BE2C (cell line): Measurements from ENCODE around the gene GNG7.

Experiments used
- DNase-seq: peaks from one replicate; pipeline ENCODE4 v3.0.0-alpha.2; 2020
- H3K27me3 ChIP-seq: fragments of 250-450 bp; sonication (Bioruptor Pico); 2 replicates; pipeline ENCODE4 v1.5.1; 2020; ENCODE audit warnings: mild to moderate bottlenecking
- H3K36me3 ChIP-seq: fragments of 250-450 bp; sonication (Bioruptor Pico); 2 replicates; pipeline ENCODE4 v1.5.1; 2020; ENCODE audit warnings: mild to moderate bottlenecking
- H3K4me1 ChIP-seq: fragments of 250-450 bp; sonication (Bioruptor Pico); 2 replicates; pipeline ENCODE4 v1.5.1; 2020
- H3K4me3 ChIP-seq: 2 replicates; pipeline ENCODE4 v1.5.1; 2011; ENCODE audit warnings: low read depth, low read length
- H3K9me3 ChIP-seq: fragments of 250-450 bp; sonication (Bioruptor Pico); 2 replicates; pipeline ENCODE4 v1.5.1; 2020
- TF ChIP-seq, protein P1 (sequence below): IDR thresholded peaks from 2 replicates; pipeline ENCODE4 v1.5.1; 2012; ENCODE audit warnings: mild to moderate bottlenecking, low read depth, low read length

The GNG7 gene

DNA sequence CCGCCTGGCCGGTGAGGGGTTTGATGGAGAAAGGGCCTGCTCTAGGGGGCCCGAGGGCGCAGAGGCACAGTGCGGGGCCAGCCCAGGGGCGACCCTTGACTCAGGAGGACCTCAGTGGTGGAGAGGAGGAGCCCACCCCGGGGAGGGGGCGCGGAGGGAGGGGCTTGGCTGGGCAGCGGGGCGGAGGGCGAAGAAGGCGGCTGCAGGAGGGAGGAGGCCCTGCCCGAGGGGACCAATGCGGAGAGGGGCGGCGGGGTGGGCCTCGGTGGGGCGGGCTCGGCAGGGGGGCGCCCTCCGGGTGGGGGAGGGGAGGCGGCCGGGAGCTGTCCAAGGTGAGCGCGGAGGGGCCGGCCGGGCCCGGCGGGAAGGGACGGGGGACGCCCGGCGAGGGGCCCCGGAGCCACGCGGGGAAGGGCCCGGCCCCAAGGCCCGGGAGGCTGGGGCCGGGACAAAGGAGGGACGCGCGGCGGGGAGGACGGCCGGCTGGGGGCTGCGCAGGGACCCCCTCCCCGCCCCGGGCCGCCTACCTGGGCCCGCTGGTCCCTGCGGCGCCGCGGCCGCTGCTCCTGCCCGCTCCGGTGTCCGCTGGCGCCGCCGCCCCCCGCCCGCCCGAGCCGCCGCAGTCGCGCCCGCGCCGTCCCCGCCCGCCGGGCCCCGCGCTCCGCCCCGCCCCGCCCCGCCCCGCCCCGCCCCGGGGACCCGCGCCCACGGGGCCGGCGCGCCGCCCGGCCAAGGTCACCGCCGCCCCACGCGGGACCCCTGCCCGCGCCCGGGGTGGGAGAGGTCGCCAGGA lies 18.5 kb upstream of the GNG7 start, which contains the start of gene DIRAS1:
TSS of gene DIRAS1 (minus strand) at position 596 of the 793 bp plus-strand sequence. CDS start 3,566 bp downstream, outside the sequence.
- peak within 1 kb of the TSS; percentile 65 for H3K4me3 ChIP-seq

DNA sequence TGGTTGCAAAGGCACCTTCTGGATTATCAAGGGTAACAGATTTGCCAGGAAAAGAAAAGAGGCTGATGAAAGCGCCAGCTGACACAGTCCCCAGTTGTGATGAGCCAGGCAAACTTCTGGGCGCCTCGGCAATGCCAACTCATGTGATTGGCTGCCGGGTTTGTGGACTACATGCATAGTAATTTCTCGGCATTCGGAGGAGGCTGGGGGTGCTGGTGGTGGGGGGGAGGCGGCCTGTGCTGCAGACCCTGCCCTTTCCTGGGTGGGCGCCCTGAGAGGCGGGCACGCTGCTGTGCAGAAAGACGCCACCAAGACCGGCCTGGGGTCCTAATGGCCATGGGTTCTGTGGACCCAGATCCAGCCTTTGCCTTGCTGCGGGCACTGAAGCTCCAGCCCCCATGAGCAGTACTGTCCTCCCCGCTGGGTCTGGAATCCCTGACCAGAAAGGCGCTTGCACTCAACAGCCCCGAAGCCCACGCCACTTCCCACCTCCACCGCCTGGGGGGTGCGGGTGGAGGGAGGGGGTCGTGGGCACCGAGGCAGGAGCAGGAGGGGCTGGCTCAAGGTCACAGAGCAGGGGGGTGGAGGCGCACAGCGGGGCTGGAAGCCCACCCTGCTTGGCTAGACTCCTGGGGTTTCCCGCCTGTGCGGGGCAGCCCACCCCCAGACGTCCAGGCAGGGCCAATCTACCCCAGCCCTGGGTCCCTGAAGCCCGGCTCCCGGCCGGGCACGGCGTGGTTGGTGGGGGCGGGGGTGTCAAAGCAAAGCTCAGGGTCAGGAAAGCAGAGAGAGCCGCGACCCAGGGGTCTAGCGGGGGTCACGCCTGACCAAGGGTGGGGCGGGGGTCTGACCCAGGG lies 17.7 kb upstream of the GNG7 start:
- Histone ChIP-seq H3K4me1 (peaks cover 8% of the 10 kb centered on the region), H3K36me3 (peaks cover 14% of the 10 kb centered on the region), H3K4me3 (peak overlapping the region; percentile 65), H3K9me3 (0 out of 2 replicates have a peak, but pooled peaks cover 5% of the 10 kb centered on the region), H3K27me3 (no peaks in the 10 kb centered on the region)
- TF ChIP-seq, protein P1, sequence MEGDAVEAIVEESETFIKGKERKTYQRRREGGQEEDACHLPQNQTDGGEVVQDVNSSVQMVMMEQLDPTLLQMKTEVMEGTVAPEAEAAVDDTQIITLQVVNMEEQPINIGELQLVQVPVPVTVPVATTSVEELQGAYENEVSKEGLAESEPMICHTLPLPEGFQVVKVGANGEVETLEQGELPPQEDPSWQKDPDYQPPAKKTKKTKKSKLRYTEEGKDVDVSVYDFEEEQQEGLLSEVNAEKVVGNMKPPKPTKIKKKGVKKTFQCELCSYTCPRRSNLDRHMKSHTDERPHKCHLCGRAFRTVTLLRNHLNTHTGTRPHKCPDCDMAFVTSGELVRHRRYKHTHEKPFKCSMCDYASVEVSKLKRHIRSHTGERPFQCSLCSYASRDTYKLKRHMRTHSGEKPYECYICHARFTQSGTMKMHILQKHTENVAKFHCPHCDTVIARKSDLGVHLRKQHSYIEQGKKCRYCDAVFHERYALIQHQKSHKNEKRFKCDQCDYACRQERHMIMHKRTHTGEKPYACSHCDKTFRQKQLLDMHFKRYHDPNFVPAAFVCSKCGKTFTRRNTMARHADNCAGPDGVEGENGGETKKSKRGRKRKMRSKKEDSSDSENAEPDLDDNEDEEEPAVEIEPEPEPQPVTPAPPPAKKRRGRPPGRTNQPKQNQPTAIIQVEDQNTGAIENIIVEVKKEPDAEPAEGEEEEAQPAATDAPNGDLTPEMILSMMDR, result no peak
- DNase-seq, result no peak

More for the DNA sequence above, 18.5 kb upstream of the GNG7 start, which contains the start of gene DIRAS1:
- Histone ChIP-seq H3K9me3 (0 out of 2 replicates have a peak, but pooled peaks cover under 1% of the 10 kb centered on the region), H3K27me3 (no peaks in the 10 kb centered on the region), H3K36me3 (peaks cover 8% of the 10 kb centered on the region), H3K4me1 (peaks cover 8% of the 10 kb centered on the region)
- DNase-seq, result peak; percentile 54
- TF ChIP-seq, protein P1, result no peak

DNA sequence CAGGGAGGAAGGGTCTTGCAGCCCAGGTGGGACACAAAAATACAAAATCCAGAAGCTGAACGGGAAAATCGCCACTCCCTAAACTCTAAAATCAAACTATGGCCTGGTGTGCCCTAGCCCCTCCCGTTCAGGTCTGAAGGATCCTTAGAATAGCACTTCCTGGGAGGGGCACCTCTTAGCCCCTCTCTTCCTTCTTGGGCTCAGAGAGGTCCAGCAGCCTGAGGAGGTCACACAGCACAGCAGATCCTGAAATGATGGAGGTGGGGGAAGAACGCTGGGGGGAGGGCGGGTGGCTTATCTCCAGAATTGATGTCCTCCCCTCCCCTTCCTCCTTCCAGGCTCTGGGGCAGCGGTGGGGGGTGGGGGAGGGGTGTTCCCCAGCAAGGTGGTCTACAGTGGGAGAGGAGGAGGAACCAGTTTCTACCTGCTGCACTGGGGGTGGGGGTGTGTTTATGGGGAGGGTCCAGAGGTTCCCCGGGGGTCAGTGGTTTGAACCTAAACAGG lies 16.8 kb upstream of the GNG7 start:
- Histone ChIP-seq H3K4me3 (no peak overlapping the region), H3K4me1 (peaks cover 8% of the 10 kb centered on the region), H3K36me3 (peaks cover 14% of the 10 kb centered on the region), H3K27me3 (no peaks in the 10 kb centered on the region), H3K9me3 (0 out of 2 replicates have a peak, but pooled peaks cover 5% of the 10 kb centered on the region)
- TF ChIP-seq, protein P1, result no peak
- DNase-seq, result no peak

DNA sequence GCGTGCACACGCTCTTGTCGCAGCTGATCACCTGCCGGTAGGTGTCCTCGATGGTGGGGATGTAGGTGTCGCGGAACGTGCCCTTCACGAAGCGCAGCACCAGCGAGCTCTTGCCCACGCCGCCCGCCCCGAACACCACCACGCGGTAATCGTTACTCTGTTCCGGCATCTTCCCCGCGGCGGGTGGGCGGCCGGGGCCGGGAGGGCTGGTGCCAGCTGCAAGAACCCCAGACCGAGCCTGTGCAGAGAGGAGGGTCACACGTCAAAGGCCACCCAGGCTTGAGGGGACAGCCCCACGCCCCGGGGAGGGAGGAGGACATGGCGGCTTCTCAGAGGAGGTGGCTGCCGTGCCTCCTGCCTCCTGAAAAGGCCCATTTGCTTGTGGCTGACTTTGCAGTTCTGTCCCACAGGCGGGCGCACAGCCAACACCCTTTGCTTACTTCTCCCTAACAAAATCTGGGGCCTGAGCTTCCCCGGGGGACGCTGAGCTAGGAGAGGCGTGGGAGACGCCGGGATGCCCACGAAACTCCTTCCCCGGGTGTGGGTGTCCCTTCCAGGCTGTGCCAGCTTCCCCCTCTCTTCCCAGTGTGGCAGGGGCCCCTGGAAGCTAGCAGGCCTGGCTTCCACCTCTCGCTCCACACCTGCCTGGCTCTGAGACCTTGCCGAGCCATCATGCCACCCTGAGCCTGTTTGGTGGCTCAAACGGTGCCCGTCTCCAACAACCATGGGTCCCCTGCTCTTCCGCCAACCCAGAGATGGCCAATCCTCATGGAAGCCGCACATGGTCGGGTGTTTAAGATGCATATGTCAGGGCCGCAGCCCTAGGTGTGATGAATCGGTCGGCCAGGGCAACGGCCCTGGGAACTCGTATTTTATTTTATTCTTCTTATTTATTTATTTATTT lies 15.4 kb upstream of the GNG7 start:
- DNase-seq, result no peak
- Histone ChIP-seq H3K9me3 (0 out of 2 replicates have a peak, but pooled peaks cover 5% of the 10 kb centered on the region), H3K27me3 (no peaks in the 10 kb centered on the region), H3K4me1 (peaks cover 2% of the 10 kb centered on the region), H3K36me3 (peaks cover 14% of the 10 kb centered on the region), H3K4me3 (no peak overlapping the region)
- TF ChIP-seq, protein P1, result no peak
